Hematopoietic multipotent progenitor cell treated with erythropoietin and hydrocortisone succinate and interleukin-3 and kit ligand, for 15 days (in vitro differentiated cells): ENCODE data around the gene RHBDD1.

Experiments used
- DNase-seq: peaks from one replicate; pipeline ENCODE4 v3.0.0-alpha.2; 2015; ENCODE audit warnings: low spot score

Gene RHBDD1

GRCh38 chr2:226835796-226836547 lies at the start of gene RHBDD1:
RHBDD1 (plus strand) TSS chr2:226836054; CDS start chr2:226864694, 28,640 bp downstream.
- DNase-seq = peak; percentile 96

GRCh38 chr2:226788064-226788463 lies 47.8 kb upstream of the RHBDD1 start:
- DNase-seq = no peak

- no peak for DNase-seq
Measured at GRCh38 chr2:226788881-226789490, 46.9 kb upstream of the RHBDD1 start.

GRCh38 chr2:226790011-226790410 lies 45.8 kb upstream of the RHBDD1 start:
- no peak for DNase-seq

- no peak for DNase-seq
Measured at GRCh38 chr2:226790431-226790830, 45.4 kb upstream of the RHBDD1 start.

- no peak for DNase-seq
Measured at GRCh38 chr2:226791056-226791486, 44.8 kb upstream of the RHBDD1 start.

GRCh38 chr2:226791487-226792081 lies 44.3 kb upstream of the RHBDD1 start:
- DNase-seq = peak; percentile 89

- no peak for DNase-seq
Measured at GRCh38 chr2:226792155-226792881, 43.5 kb upstream of the RHBDD1 start.

GRCh38 chr2:226793646-226794045 lies 42.2 kb upstream of the RHBDD1 start:
- DNase-seq = no peak

GRCh38 chr2:226794196-226794661 lies 41.6 kb upstream of the RHBDD1 start:
- no peak for DNase-seq

GRCh38 chr2:226794751-226795171 lies 41.1 kb upstream of the RHBDD1 start:
- DNase-seq = no peak

GRCh38 chr2:226795281-226796011 lies 40.4 kb upstream of the RHBDD1 start:
- DNase-seq = no peak

GRCh38 chr2:226796012-226796839 lies 39.6 kb upstream of the RHBDD1 start:
- DNase-seq = no peak

- DNase-seq = no peak
Measured at GRCh38 chr2:226796840-226797288, 39.0 kb upstream of the RHBDD1 start.

GRCh38 chr2:226797289-226797988 lies 38.4 kb upstream of the RHBDD1 start:
- DNase-seq = no peak

- no peak for DNase-seq
Measured at GRCh38 chr2:226797989-226798421, 37.8 kb upstream of the RHBDD1 start.

- DNase-seq = no peak
Measured at GRCh38 chr2:226798422-226799210, 37.2 kb upstream of the RHBDD1 start.

- DNase-seq = peak; percentile 25
Measured at GRCh38 chr2:226799211-226799975, 36.5 kb upstream of the RHBDD1 start, which contains the start of gene IRS1. IRS1 (minus strand) TSS chr2:226799820; CDS start chr2:226798738, 1,082 bp downstream.
